PC-9 (cell line): ENCODE data around the gene SOD2.
"Not testable (repeated sequence)": the region's sequence is repeated elsewhere in the genome, so short reads cannot be mapped to it uniquely, and the experiment has no call there.

ENCODE experiments used
- EZH2 ChIP-seq: fragments of 200-600 bp; sonication (generic); IDR thresholded peaks from 2 replicates; pipeline ENCODE4 v1.8.0; 2017; ENCODE audit warnings: antibody characterized with exemption, low read depth
- TF ChIP-seq, protein P1 (sequence below): fragments of 200-600 bp; sonication (generic); conservative IDR thresholded peaks from 2 replicates; pipeline ENCODE4 v1.6.1; 2017; ENCODE audit warnings: mixed run types, antibody characterized with exemption, mild to moderate bottlenecking, moderate library complexity

DNA sequence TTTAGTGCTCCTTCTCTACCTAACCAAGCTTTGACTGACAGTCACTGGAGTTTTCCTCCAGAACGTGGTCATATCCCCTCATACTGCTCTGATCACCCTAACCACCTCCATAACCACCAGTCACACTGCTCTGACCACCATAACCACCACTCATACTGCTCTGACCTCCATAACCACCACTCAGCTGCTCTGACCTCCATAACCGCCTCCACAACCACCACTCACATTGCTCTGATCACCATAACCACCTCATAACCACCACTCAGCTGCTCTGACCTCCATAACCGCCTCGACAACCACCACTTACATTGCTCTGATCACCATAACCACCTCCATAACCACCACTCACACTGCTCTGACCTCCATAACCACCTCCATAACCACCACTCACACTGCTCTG, 17.6 kb upstream of the SOD2 start:
- TF ChIP-seq, protein P1, sequence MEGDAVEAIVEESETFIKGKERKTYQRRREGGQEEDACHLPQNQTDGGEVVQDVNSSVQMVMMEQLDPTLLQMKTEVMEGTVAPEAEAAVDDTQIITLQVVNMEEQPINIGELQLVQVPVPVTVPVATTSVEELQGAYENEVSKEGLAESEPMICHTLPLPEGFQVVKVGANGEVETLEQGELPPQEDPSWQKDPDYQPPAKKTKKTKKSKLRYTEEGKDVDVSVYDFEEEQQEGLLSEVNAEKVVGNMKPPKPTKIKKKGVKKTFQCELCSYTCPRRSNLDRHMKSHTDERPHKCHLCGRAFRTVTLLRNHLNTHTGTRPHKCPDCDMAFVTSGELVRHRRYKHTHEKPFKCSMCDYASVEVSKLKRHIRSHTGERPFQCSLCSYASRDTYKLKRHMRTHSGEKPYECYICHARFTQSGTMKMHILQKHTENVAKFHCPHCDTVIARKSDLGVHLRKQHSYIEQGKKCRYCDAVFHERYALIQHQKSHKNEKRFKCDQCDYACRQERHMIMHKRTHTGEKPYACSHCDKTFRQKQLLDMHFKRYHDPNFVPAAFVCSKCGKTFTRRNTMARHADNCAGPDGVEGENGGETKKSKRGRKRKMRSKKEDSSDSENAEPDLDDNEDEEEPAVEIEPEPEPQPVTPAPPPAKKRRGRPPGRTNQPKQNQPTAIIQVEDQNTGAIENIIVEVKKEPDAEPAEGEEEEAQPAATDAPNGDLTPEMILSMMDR: not testable (repeated sequence)
- not testable (repeated sequence) for TF ChIP-seq EZH2
